Adrenal gland (tissue), 12 donors: Measurements from ENCODE around the gene KRT71. TPM values are rescaled to one million over a fixed set of nuclear protein-coding genes. Genes with fewer than 3 reads are reported as not detected.

Source experiments
- DNase-seq, 7 donors: peaks; one replicate each; pipeline ENCODE4 v3.0.0-alpha.2; 2019 to 2020
- H3K27ac ChIP-seq, 5 donors: fragments of 200-600 bp; sonication (generic) in 4 of 5; 1 replicate in 3 of 5; 2 replicates in 2 of 5; pipeline versions ENCODE4 v1.5.1 to v1.8.0; 2016 to 2020; ENCODE audit warnings: mild to moderate bottlenecking in 1 of 5
- H3K27me3 ChIP-seq: fragments of 200-600 bp; 2 replicates; pipeline ENCODE4 v1.8.0; 2021
- H3K36me3 ChIP-seq, 2 donors: fragments of 200-600 bp; replicated peaks in 1 of 2; 1 replicate in 1 of 2; 2 replicates in 1 of 2; pipeline versions ENCODE4 v1.5.1 to v1.8.0; 2018 to 2022
- H3K4me1 ChIP-seq, 2 donors: fragments of 200-600 bp; replicated peaks in 1 of 2; 1 replicate in 1 of 2; 2 replicates in 1 of 2; pipeline versions ENCODE4 v1.5.1 to v1.8.0; 2018 to 2021
- H3K4me3 ChIP-seq, 4 donors: fragments of 200-600 bp; sonication (generic) in 3 of 4; one replicate each; pipeline ENCODE4 v1.5.1; 2016 to 2018
- H3K9me3 ChIP-seq, 3 donors: fragments of 200-600 bp; sonication (generic) in 1 of 3; replicated peaks in 1 of 3; 1 replicate in 2 of 3; 2 replicates in 1 of 3; pipeline versions ENCODE4 v1.5.1 to v1.8.0; 2016 to 2021
- POLR2A ChIP-seq, 2 donors: fragments of 450-650 bp; IDR thresholded peaks; one replicate each; pipeline ENCODE4 v1.6.1; 2017; ENCODE audit warnings: antibody characterized with exemption in 2 of 2, mild to moderate bottlenecking in 2 of 2, moderate library complexity in 1 of 2
- WGBS, 4 donors: extraction: QIAGEN DNeasy Blood & Tissue Kit in 2 of 4; methylation state at CpG; one replicate each; pipeline versions ENCODE4 v1.1.5 to v1.1.7; 2013 to 2017; 5-methylcytosine and 5-hydroxymethylcytosine counted together
- intact Hi-C, 2 donors: fragments of 100-400 bp; cut with DNase I; formaldehyde crosslinking; loops; one replicate each; pipeline versions ENCODE4 v1.14.1 to v1.15.0; 2022 to 2023
- polyA plus RNA-seq, 3 donors: library from polyadenylated mRNA; stranded (reverse); fragments of 200-250 nt in 2 of 3; fragments of 350-450 nt in 1 of 3; fragmentation: Illumina TruSeq in 1 of 3; extraction: RNeasy Lipid Tissue Mini Kit (QIAGEN cat#74804) in 1 of 3; gene quantifications; one replicate each; pipeline ENCODE4 v1.2.3, GENCODE V29; 2013 to 2014
- total RNA-seq, 9 donors: library from RNA; depleted of rRNA in 4 of 9; stranded (reverse); fragments of >200 nt in 4 of 9; fragments of 120-200 nt in 1 of 9; fragmentation: NEBNext Ultra II Directional in 1 of 9; extraction: Animal tissue kit (Norgen Biotek cat#: 25700) in 1 of 9; gene quantifications; one replicate each; pipeline versions ENCODE4 v1.1.0 to v1.2.4, GENCODE V29; 2013 to 2023
- TF ChIP-seq, protein P1 (sequence below), 6 experiments: fragments of 450-650 bp in 4 of 6; fragments of 200-600 bp in 2 of 6; sonication (generic) in 1 of 6; IDR thresholded peaks; 1 replicate in 5 of 6; 2 replicates in 1 of 6; pipeline versions ENCODE4 v1.5.1 to v1.8.0; 2016 to 2021; ENCODE audit warnings: antibody characterized with exemption in 6 of 6, mild to moderate bottlenecking in 2 of 6, moderate library complexity in 1 of 6
- donor health status: healthy with polysubstance abuse.
- donor health status: Bipolar disorder and iron deficiency.
- donor health status: DM: yes; HTN: yes; CAD: no.
- donor health status: DM: no; HTN: no; CAD: no.
- donor health status: DM: no; HTN: no; CAD: no.
- donor health status: DM: yes; HTN: yes; CAD: no.

The KRT71 gene
- total and polyA plus RNA-seq, 12 donors: not detected

DNA sequence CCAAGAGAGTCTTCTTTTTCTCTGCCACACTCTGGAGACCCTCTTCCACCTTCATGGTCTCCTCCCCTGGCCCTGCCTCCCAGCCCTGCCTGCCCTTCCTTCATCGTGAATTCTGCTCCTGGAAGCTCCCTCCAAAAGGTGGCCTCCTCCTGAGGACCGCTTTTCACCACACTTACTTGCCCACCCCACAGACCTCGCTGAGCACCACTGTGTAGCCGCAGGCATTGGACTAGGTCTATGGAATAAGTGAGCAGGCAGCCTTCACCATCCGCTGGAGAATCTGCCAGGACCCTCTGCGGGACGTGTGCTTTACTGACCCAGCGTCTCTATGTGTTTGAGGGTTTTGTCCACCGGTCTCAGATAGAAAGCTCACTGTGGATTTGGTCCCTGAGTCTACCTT lies 23.1 kb downstream of the KRT71 start:
- no peaks in the 10 kb centered on the region for H3K4me1 ChIP-seq
- intact Hi-C loops: no loop called here
- 91 to 95% (median 92%) methylated on average over 9 of the region's 9 CpGs for WGBS, 4 donors
- no peaks in the 10 kb centered on the region for H3K36me3 ChIP-seq
- H3K9me3 ChIP-seq: no peaks in the 10 kb centered on the region
- TF ChIP-seq, protein P1, sequence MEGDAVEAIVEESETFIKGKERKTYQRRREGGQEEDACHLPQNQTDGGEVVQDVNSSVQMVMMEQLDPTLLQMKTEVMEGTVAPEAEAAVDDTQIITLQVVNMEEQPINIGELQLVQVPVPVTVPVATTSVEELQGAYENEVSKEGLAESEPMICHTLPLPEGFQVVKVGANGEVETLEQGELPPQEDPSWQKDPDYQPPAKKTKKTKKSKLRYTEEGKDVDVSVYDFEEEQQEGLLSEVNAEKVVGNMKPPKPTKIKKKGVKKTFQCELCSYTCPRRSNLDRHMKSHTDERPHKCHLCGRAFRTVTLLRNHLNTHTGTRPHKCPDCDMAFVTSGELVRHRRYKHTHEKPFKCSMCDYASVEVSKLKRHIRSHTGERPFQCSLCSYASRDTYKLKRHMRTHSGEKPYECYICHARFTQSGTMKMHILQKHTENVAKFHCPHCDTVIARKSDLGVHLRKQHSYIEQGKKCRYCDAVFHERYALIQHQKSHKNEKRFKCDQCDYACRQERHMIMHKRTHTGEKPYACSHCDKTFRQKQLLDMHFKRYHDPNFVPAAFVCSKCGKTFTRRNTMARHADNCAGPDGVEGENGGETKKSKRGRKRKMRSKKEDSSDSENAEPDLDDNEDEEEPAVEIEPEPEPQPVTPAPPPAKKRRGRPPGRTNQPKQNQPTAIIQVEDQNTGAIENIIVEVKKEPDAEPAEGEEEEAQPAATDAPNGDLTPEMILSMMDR (IDR thresholded peaks at IDR 0.05): no peak
- no peak for TF ChIP-seq POLR2A (IDR thresholded peaks at IDR 0.05)
- no peak for DNase-seq
- H3K27ac ChIP-seq: no peak overlapping the region
- H3K4me3 ChIP-seq: no peak overlapping the region
- no peaks in the 10 kb centered on the region for H3K27me3 ChIP-seq

- no peaks in the 10 kb centered on the region for H3K4me1 ChIP-seq
- TF ChIP-seq POLR2A (IDR thresholded peaks at IDR 0.05): no peak
- TF ChIP-seq, protein P1 (IDR thresholded peaks at IDR 0.05): no peak
- no peak overlapping the region for H3K4me3 ChIP-seq
- no peak for DNase-seq
- H3K27me3 ChIP-seq: no peaks in the 10 kb centered on the region
- intact Hi-C loops: no loop called here
- no peak overlapping the region for H3K27ac ChIP-seq
- H3K36me3 ChIP-seq: no peaks in the 10 kb centered on the region
- WGBS, 4 donors: 92 to 98% (median 97%) methylated on average over 2 of the region's 2 CpGs
- no peaks in the 10 kb centered on the region for H3K9me3 ChIP-seq
Measured at GRCh38 chr12:52529417-52529816, 23.5 kb downstream of the KRT71 start.

DNA sequence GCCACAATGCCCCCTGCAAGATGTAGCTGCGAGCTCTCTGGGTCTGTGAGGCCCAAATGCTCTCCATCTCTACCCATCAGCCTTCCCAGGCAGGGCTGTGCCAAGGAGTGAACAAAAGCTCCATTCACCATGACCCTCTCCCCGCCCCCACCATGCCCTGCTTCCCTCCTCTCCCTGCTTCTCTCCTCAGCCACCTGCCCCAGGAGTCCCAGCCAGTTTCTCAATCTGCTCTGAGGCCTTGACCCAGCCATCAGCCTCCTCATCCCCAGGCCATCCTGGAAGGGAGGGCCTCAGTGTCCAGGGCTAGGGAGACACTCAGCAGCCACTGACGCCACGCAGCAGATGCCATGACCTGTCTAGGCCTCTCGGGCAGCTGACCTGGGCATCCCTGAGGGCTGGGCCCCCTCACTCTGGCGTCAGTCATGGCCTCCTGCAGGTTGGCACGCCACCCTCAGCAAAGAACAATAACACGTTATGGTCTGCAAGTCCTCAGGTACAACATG lies 24.3 kb downstream of the KRT71 start:
- no peaks in the 10 kb centered on the region for H3K27me3 ChIP-seq
- intact Hi-C loops: no loop called here
- H3K4me1 ChIP-seq: no peaks in the 10 kb centered on the region
- H3K36me3 ChIP-seq: no peaks in the 10 kb centered on the region
- peak in 2 of 7 donors; percentile 1 to 5 for DNase-seq
- TF ChIP-seq POLR2A (IDR thresholded peaks at IDR 0.05): no peak
- TF ChIP-seq, protein P1 (IDR thresholded peaks at IDR 0.05): no peak
- H3K27ac ChIP-seq: no peak overlapping the region
- H3K9me3 ChIP-seq: no peaks in the 10 kb centered on the region
- H3K4me3 ChIP-seq: no peak overlapping the region
- WGBS, 4 donors: 88 to 94% (median 89%) methylated on average over 4 to 8 of the region's 8 CpGs

DNA sequence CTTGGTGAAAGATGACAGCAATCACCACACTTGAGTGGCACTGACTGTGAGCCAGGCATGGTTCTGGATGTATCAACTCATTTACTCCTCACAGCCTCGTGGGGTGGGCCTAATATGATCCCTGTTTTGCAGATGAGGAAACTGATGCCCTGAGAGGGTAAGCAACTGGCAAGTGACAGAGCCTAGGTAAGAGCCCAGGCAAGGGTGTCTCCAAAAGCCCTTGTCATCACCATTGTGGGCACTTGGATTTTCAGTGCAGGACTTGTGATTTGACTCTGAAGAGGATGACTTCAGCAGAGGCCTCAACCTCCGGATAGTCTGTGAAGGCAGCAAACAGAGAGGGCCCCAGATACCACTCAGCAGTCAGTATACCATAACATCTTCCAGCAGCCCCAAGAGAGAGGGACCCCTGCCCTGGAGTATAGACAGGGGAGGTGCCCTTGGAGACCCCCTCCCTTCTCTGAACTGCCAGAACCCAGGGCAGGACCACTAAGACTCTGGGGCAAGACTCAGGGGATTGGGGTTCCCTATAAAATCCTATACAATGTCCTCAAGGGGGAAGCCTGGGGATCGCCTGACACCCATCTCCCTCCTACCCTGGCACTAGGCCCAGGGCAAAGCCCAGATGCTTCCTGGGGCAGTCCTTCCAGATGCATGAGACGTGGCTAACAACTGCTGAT lies 25.7 kb downstream of the KRT71 start:
- Histone ChIP-seq H3K27me3 (no peaks in the 10 kb centered on the region), H3K4me1 (no peaks in the 10 kb centered on the region), H3K4me3 (no peak overlapping the region), H3K27ac (no peak overlapping the region), H3K36me3 (no peaks in the 10 kb centered on the region), H3K9me3 (no peaks in the 10 kb centered on the region)
- peak in 4 of 7 donors; percentile 2 to 14 (median 6) for DNase-seq
- 59 to 68% (median 64%) methylated on average over 3 to 4 of the region's 4 CpGs for WGBS, 4 donors
- TF ChIP-seq POLR2A (IDR thresholded peaks at IDR 0.05): no peak
- intact Hi-C loops: no loop called here

DNA sequence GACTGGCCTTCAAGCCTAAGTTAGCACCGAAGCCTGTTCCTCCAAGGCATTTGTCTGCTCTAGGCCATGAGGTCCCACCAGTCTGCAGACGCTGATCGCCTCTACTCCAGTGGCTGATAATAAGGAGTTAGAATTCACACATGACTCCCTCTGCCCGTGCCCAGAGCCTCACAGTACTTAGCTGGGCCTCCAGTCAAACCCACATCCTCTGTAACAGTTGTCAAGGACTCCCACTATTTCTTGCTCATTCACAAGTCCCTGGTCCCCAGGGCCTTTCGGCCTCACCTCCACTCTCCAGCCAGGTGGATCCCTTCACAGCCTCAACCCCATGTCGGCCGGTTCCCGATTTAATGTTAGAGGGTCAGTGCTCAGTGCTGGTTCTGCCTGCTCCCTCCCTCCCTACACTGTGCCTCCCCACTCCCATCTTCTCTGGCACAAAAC lies 26.4 kb downstream of the KRT71 start:
- Histone ChIP-seq H3K4me3 (no peak overlapping the region), H3K9me3 (no peaks in the 10 kb centered on the region), H3K27me3 (no peaks in the 10 kb centered on the region), H3K4me1 (no peaks in the 10 kb centered on the region), H3K27ac (no peak overlapping the region), H3K36me3 (no peaks in the 10 kb centered on the region)
- 69 to 83% (median 77%) methylated on average over 8 of the region's 8 CpGs for WGBS, 4 donors
- intact Hi-C loops: no loop called here
- DNase-seq: peak in 3 of 7 donors; percentile 6 to 21 (median 8)
- TF ChIP-seq, protein P1 (IDR thresholded peaks at IDR 0.05): no peak
- no peak for TF ChIP-seq POLR2A (IDR thresholded peaks at IDR 0.05)
